Subcutaneous abdominal adipose tissue (tissue), 5 donors: Measurements from ENCODE around the gene DAGLB.
"Not testable (repeated sequence)": the region's sequence is repeated elsewhere in the genome, so short reads cannot be mapped to it uniquely, and the experiment has no call there.

Experiments used
- H3K27ac ChIP-seq: one replicate; pipeline ENCODE4 v1.7.0; 2013; ENCODE audit warnings: low read depth, mild to moderate bottlenecking, inconsistent platforms, low read length, moderate library complexity
- H3K27me3 ChIP-seq, 5 donors: one replicate each; pipeline ENCODE4 v1.7.0; 2013; ENCODE audit warnings: low read length in 5 of 5, inconsistent platforms in 1 of 5; ENCODE audit not compliant: control insufficient read depth in 5 of 5, insufficient read depth in 4 of 5
- H3K36me3 ChIP-seq, 5 donors: one replicate each; pipeline ENCODE4 v1.7.0; 2013; ENCODE audit warnings: low read length in 5 of 5; ENCODE audit not compliant: control insufficient read depth in 5 of 5, insufficient read depth in 5 of 5
- H3K4me1 ChIP-seq, 5 donors: one replicate each; pipeline ENCODE4 v1.7.0; 2013; ENCODE audit warnings: low read length in 5 of 5, mild to moderate bottlenecking in 3 of 5, moderate library complexity in 1 of 5; ENCODE audit not compliant: control insufficient read depth in 5 of 5, insufficient read depth in 5 of 5
- H3K4me3 ChIP-seq, 5 donors: one replicate each; pipeline ENCODE4 v1.7.0; 2013; ENCODE audit warnings: low read length in 5 of 5, low read depth in 1 of 5
- H3K9ac ChIP-seq, 5 donors: one replicate each; pipeline ENCODE4 v1.7.0; 2013; ENCODE audit warnings: low read length in 5 of 5, mild to moderate bottlenecking in 4 of 5, moderate library complexity in 3 of 5
- H3K9me3 ChIP-seq, 5 donors: one replicate each; pipeline ENCODE4 v1.7.0; 2013; ENCODE audit warnings: low read length in 5 of 5; ENCODE audit not compliant: control insufficient read depth in 5 of 5
- donor health status: healthy.
- donor health status: healthy.
- donor health status: healthy.
- donor health status: healthy.
- donor health status: healthy.

Gene DAGLB

DNA sequence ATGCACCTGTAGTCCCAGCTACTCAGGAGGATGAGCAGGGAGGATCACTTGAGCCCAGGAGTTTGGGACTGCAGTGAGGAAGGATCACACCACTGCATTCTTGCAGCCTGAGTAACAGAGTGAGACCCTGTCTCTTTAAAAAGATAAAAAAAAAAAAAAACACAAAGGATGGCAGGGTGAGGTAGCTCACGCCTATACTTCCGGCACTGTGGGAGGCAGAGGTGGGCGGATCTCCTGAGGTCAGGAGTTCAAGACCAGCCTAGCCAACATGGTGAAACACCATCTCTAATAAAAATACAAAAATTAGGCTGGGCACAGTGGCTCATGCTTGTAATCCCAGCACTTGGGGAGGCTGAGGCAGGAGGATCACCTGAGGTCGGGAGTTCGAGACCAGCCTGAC lies 15.9 kb upstream of the DAGLB start:
- not testable (repeated sequence) for H3K27me3 ChIP-seq, H3K27ac ChIP-seq, H3K4me3 ChIP-seq, H3K4me1 ChIP-seq, H3K9me3 ChIP-seq, H3K9ac ChIP-seq
- peaks cover 23 to 72% (median 61%) of the 10 kb centered on the region in 5 donors for H3K36me3 ChIP-seq

- H3K36me3 ChIP-seq, result peaks cover 23 to 57% (median 49%) of the 10 kb centered on the region in 5 donors
Measured at GRCh38 chr7:6461946-6462550, 14.3 kb upstream of the DAGLB start.

DNA sequence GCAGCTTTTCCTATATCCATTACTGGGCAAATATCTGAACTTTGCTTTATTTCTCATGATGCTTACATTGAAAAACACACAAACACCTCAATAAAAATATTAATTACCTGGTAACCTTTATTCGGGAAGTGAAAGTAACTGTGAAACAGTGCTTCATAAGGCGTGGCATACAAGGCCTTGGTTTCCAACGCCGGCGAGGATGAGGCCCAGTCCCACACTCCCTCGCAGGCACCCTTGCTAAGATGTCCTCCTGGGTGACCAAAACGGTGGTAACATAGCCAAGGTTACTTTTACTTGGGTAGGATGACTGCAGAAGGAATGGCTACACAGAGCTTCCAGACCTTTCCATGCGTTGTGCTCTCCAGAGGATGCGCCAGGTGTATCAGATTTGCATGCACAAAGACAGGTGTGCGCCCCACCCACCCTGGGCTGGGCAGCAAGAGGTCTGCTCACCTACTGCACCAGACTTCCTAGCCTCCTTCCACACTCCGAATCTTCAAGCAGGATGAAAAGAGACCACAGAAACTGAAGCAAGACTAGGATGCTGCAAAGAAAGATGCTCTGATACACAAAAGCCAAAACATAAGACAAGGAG lies 13.3 kb upstream of the DAGLB start:
- no peaks in the 10 kb centered on the region for H3K4me1 ChIP-seq
- no peak overlapping the region for H3K27ac ChIP-seq
- H3K27me3 ChIP-seq, result no peaks in the 10 kb centered on the region
- no peaks in the 10 kb centered on the region for H3K9me3 ChIP-seq
- no peak overlapping the region for H3K4me3 ChIP-seq
- H3K9ac ChIP-seq, result no peak overlapping the region
- H3K36me3 ChIP-seq, result peaks cover 23 to 47% (median 39%) of the 10 kb centered on the region in 5 donors

More at GRCh38 chr7:6461946-6462550, 14.3 kb upstream of the DAGLB start:
- H3K9ac ChIP-seq, result no peak overlapping the region
- no peaks in the 10 kb centered on the region for H3K9me3 ChIP-seq
- H3K4me1 ChIP-seq, result no peaks in the 10 kb centered on the region
- H3K4me3 ChIP-seq, result no peak overlapping the region
- H3K27me3 ChIP-seq, result no peaks in the 10 kb centered on the region
- H3K27ac ChIP-seq, result no peak overlapping the region

DNA sequence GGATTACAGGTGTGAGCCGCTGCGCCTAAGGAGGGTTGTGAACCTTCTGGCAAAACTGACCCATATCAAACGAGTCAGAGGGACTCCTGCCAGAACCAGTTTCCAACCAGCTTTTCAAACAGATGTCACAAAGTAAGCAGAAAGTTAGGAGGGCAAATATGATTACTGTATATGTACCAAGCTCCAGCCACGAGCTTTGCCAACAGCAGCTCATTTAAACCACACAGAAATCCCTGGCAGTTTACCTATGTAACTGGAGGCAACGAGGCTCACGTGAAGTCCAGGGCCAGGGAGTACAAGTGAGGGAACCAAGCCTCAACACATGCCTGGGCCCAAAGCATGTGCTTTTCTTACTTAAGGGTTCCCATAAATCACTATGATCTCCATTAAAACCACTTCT lies 12.5 kb upstream of the DAGLB start:
- Histone ChIP-seq H3K4me1 (no peaks in the 10 kb centered on the region), H3K4me3 (no peak overlapping the region), H3K27me3 (no peaks in the 10 kb centered on the region), H3K9me3 (no peaks in the 10 kb centered on the region), H3K9ac (no peak overlapping the region), H3K36me3 (peaks cover 18 to 39% (median 31%) of the 10 kb centered on the region in 5 donors), H3K27ac (no peak overlapping the region)

DNA sequence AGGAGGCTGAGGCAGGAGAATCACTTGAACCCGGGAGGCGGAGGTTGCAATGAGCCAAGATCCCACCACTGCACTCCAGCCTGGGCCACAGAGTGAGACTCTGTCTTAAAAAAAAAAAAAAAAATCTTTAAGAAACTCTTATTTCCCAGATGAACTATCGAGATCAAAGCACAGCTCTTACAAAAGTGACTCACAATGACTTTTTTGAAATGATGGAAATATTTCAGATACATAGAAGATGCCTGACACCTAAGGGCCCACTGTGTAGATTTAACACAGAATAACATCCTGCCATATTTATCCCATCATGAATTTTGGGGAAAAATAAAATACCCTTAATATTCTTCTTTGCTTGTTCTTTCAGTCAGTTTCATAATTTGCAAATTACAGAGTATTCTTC lies 10.9 kb upstream of the DAGLB start:
- not testable (repeated sequence) for H3K9ac ChIP-seq, H3K27me3 ChIP-seq, H3K27ac ChIP-seq, H3K4me1 ChIP-seq, H3K9me3 ChIP-seq, H3K4me3 ChIP-seq
- peaks cover 18 to 33% (median 29%) of the 10 kb centered on the region in 5 donors for H3K36me3 ChIP-seq

- Histone ChIP-seq H3K9ac (no peak overlapping the region), H3K4me3 (no peak overlapping the region), H3K27me3 (no peaks in the 10 kb centered on the region), H3K27ac (no peak overlapping the region), H3K9me3 (no peaks in the 10 kb centered on the region), H3K36me3 (no peaks in the 10 kb centered on the region), H3K4me1 (peaks cover 0 to 4% (median 0%) of the 10 kb centered on the region in 5 donors)
Measured at GRCh38 chr7:6453734-6454133, 6.0 kb upstream of the DAGLB start.

- Histone ChIP-seq H3K27ac (no peak overlapping the region), H3K9ac (no peak overlapping the region), H3K4me3 (no peak overlapping the region), H3K36me3 (no peaks in the 10 kb centered on the region), H3K4me1 (peaks cover 0 to 22% (median 11%) of the 10 kb centered on the region in 5 donors), H3K27me3 (no peaks in the 10 kb centered on the region), H3K9me3 (no peaks in the 10 kb centered on the region)
Measured at GRCh38 chr7:6451224-6451705, 3.5 kb upstream of the DAGLB start.

DNA sequence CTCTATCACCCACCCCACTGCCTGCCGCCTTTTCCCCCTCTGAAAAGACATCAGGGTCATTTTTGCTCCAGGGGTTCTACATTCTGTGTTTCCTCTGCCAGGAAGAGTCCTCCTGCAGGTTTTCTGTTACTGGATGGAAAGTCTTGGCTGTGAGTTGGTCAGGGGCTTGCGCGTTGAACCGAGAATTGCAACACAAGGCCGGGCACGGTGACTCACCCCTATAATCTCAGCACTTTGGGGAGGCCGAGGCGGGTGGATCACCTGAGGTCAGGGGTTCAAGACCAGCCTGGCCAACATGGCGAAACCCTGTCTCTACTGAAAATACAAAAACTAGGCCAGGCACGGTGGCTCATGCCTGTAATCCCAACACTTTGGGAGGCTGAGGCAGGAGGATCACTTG lies 2.8 kb upstream of the DAGLB start:
- not testable (repeated sequence) for H3K4me3 ChIP-seq, H3K27me3 ChIP-seq, H3K27ac ChIP-seq, H3K36me3 ChIP-seq, H3K9me3 ChIP-seq, H3K9ac ChIP-seq
- H3K4me1 ChIP-seq, result peaks cover 0 to 22% (median 11%) of the 10 kb centered on the region in 5 donors

- H3K9me3 ChIP-seq, H3K27ac ChIP-seq, H3K4me3 ChIP-seq, H3K27me3 ChIP-seq, H3K9ac ChIP-seq: not testable (repeated sequence)
- Histone ChIP-seq H3K4me1 (peaks cover 0 to 22% (median 11%) of the 10 kb centered on the region in 5 donors), H3K36me3 (peaks cover 5 to 11% (median 7%) of the 10 kb centered on the region in 5 donors)
Measured at GRCh38 chr7:6449884-6450283, 2.1 kb upstream of the DAGLB start.

- no peak overlapping the region for H3K4me3 ChIP-seq
Measured at GRCh38 chr7:6448943-6449543, 1.3 kb upstream of the DAGLB start.

More at GRCh38 chr7:6448943-6449543, 1.3 kb upstream of the DAGLB start:
- Histone ChIP-seq H3K4me1 (peaks cover 0 to 22% (median 11%) of the 10 kb centered on the region in 5 donors), H3K9me3 (no peaks in the 10 kb centered on the region), H3K27ac (peak overlapping the region; percentile 37), H3K36me3 (peaks cover 6 to 18% (median 11%) of the 10 kb centered on the region in 5 donors), H3K9ac (no peak overlapping the region), H3K27me3 (no peaks in the 10 kb centered on the region)
